CD14-positive monocyte (primary cell): ENCODE data around the gene SLC24A4. TPM values are rescaled to one million over a fixed set of nuclear protein-coding genes. Genes with fewer than 3 reads are reported as not detected.

Experiments
- DNase-seq, 3 donors: peaks; one replicate each; pipeline ENCODE4 v3.0.0-alpha.2; 2011 to 2022
- H2AFZ ChIP-seq: 2 replicates; pipeline ENCODE4 v1.6.0; 2012; ENCODE audit warnings: mild to moderate bottlenecking, low read depth, low read length, inconsistent platforms; ENCODE audit not compliant: insufficient read depth, poor library complexity, severe bottlenecking
- H3K27ac ChIP-seq, 2 donors: 1 replicate in 1 of 2; 2 replicates in 1 of 2; pipeline ENCODE4 v1.5.1; 2012 to 2013; ENCODE audit warnings: low read length in 2 of 2, control low read depth in 1 of 2, inconsistent platforms in 1 of 2, low read depth in 1 of 2, mild to moderate bottlenecking in 1 of 2
- H3K27me3 ChIP-seq, 2 donors: one replicate each; pipeline versions ENCODE4 v1.6.0 to v1.6.1; 2011 to 2013; ENCODE audit warnings: low read length in 2 of 2; ENCODE audit not compliant: control insufficient read depth in 2 of 2, insufficient read depth in 2 of 2
- H3K36me3 ChIP-seq, 2 donors: replicated peaks in 1 of 2; 1 replicate in 1 of 2; 2 replicates in 1 of 2; pipeline versions ENCODE4 v1.5.1 to v1.6.1; 2012 to 2013; ENCODE audit warnings: low read length in 2 of 2, control low read depth in 1 of 2, inconsistent platforms in 1 of 2, mild to moderate bottlenecking in 1 of 2; ENCODE audit not compliant: insufficient read depth in 2 of 2, control insufficient read depth in 1 of 2
- H3K4me1 ChIP-seq, 2 donors: 1 replicate in 1 of 2; 2 replicates in 1 of 2; pipeline versions ENCODE4 v1.5.1 to v1.6.1; 2012 to 2013; ENCODE audit warnings: low read length in 2 of 2, control low read depth in 1 of 2, inconsistent platforms in 1 of 2, mild to moderate bottlenecking in 1 of 2, moderate library complexity in 1 of 2; ENCODE audit not compliant: insufficient read depth in 2 of 2, control insufficient read depth in 1 of 2
- H3K4me2 ChIP-seq: replicated peaks from 2 replicates; pipeline ENCODE3; 2012; ENCODE audit warnings: low read length, moderate library complexity, mild to moderate bottlenecking; ENCODE audit not compliant: poor library complexity, severe bottlenecking; ENCODE audit errors: extremely low read depth
- H3K4me3 ChIP-seq, 3 experiments: fragments of 200-600 bp in 1 of 3; sonication (generic) in 1 of 3; replicated peaks in 1 of 3; 1 replicate in 2 of 3; 2 replicates in 1 of 3; pipeline ENCODE4 v1.5.1; 2011 to 2013; ENCODE audit warnings: low read length in 3 of 3, mild to moderate bottlenecking in 3 of 3, control low read depth in 2 of 3, low read depth in 2 of 3, inconsistent platforms in 1 of 3, moderate library complexity in 1 of 3
- H3K79me2 ChIP-seq: 2 replicates; pipeline ENCODE4 v1.6.0; 2012; ENCODE audit warnings: mild to moderate bottlenecking, control low read depth, inconsistent platforms, low read length, moderate library complexity; ENCODE audit not compliant: insufficient read depth
- H3K9ac ChIP-seq: 2 replicates; pipeline ENCODE4 v1.6.0; 2017; ENCODE audit warnings: low read length, mild to moderate bottlenecking; ENCODE audit not compliant: insufficient read depth, poor library complexity, severe bottlenecking
- H3K9me3 ChIP-seq, 2 donors: replicated peaks in 1 of 2; 1 replicate in 1 of 2; 2 replicates in 1 of 2; pipeline versions ENCODE4 v1.5.1 to v1.6.1; 2012 to 2013; ENCODE audit warnings: low read length in 2 of 2, control low read depth in 1 of 2; ENCODE audit not compliant: control insufficient read depth in 1 of 2, insufficient read depth in 1 of 2
- H4K20me1 ChIP-seq: 2 replicates; pipeline ENCODE4 v1.6.0; 2012; ENCODE audit warnings: mild to moderate bottlenecking, low read length, control low read depth, moderate library complexity; ENCODE audit not compliant: insufficient read depth
- H3K27ac Mint-ChIP-seq, 7 donors: one replicate each; pipeline ENCODE4 v1.8.0; 2020; ENCODE audit warnings: mild to moderate bottlenecking in 7 of 7, mixed read lengths in 7 of 7, moderate library complexity in 6 of 7, inconsistent platforms in 2 of 7
- H3K27me3 Mint-ChIP-seq, 3 donors: one replicate each; pipeline ENCODE4 v1.8.0; 2021 to 2022; ENCODE audit warnings: low read depth in 3 of 3, mild to moderate bottlenecking in 3 of 3, mixed read lengths in 3 of 3, moderate library complexity in 3 of 3, inconsistent platforms in 1 of 3
- H3K36me3 Mint-ChIP-seq, 2 donors: one replicate each; pipeline ENCODE4 v1.8.0; 2020; ENCODE audit warnings: mixed read lengths in 2 of 2, inconsistent platforms in 1 of 2, mild to moderate bottlenecking in 1 of 2
- H3K4me1 Mint-ChIP-seq: one replicate; pipeline ENCODE4 v1.8.0; 2020; ENCODE audit warnings: mild to moderate bottlenecking, mixed read lengths
- H3K4me3 Mint-ChIP-seq, 2 donors: one replicate each; pipeline ENCODE4 v1.8.0; 2020; ENCODE audit warnings: mild to moderate bottlenecking in 2 of 2, mixed read lengths in 2 of 2, moderate library complexity in 1 of 2
- H3K9me3 Mint-ChIP-seq, 7 donors: one replicate each; pipeline ENCODE4 v1.8.0; 2020 to 2022; ENCODE audit warnings: mixed read lengths in 7 of 7, mild to moderate bottlenecking in 6 of 7, moderate library complexity in 6 of 7, inconsistent platforms in 2 of 7
- CTCF ChIP-seq: fragments of 200-600 bp; IDR thresholded peaks from one replicate; pipeline ENCODE4 v1.8.0; 2022; ENCODE audit warnings: antibody characterized with exemption, mild to moderate bottlenecking
- WGBS: methylation state at CpG from one replicate; pipeline ENCODE4 v1.1.5; 2013; ENCODE audit warnings: missing lambda C conversion rate; ENCODE audit not compliant: insufficient coverage; 5-methylcytosine and 5-hydroxymethylcytosine counted together
- intact Hi-C, 2 donors: fragments of 100-400 bp; cut with micrococcal nuclease; formaldehyde crosslinking; loops; one replicate each; pipeline versions ENCODE4 v1.15.0 to v1.15.1; 2023
- polyA plus RNA-seq, 3 donors: library from polyadenylated mRNA; depleted of rRNA in 1 of 3; unstranded in 2 of 3; stranded (reverse) in 1 of 3; fragments of 300-500 nt in 2 of 3; fragments of >200 nt in 1 of 3; fragmentation: Illumina TruSeq in 2 of 3; gene quantifications; 1 replicate in 2 of 3; 2 replicates in 1 of 3; pipeline ENCODE4 v1.2.3, GENCODE V29; 2012 to 2021

SLC24A4 gene
- polyA plus RNA-seq, 3 donors: 20.0 to 41.9 (median 26.5) TPM

GRCh38 chr14:92274055-92274454 lies 48.9 kb upstream of the SLC24A4 start:
- Histone ChIP-seq H3K27me3 (peaks cover 0 to 3% of the 10 kb centered on the region in 2 donors), H3K9ac (no peak overlapping the region), H3K4me3 (no peak overlapping the region), H3K4me1 (no peaks in the 10 kb centered on the region), H3K36me3 (no peaks in the 10 kb centered on the region), H3K79me2 (no peaks in the 10 kb centered on the region), H4K20me1 (no peaks in the 10 kb centered on the region), H3K4me2 (no peak overlapping the region), H3K9me3 (no peaks in the 10 kb centered on the region), H2AFZ (no peak overlapping the region), H3K27ac (no peak overlapping the region)
- intact Hi-C loops: no loop called here
- 89% methylated on average over 3 of the region's 7 CpGs for whole genome bisulfite sequencing
- Mint-ChIP-seq H3K4me3 (no peak overlapping the region), H3K36me3 (no peaks in the 10 kb centered on the region), H3K27ac (peak overlapping the region in 1 of 7 donors; percentile 76), H3K9me3 (peaks cover 0 to 7% (median 0%) of the 10 kb centered on the region in 7 donors), H3K27me3 (peaks cover 9 to 29% (median 20%) of the 10 kb centered on the region in 3 donors), H3K4me1 (peaks cover 5% of the 10 kb centered on the region)
- TF ChIP-seq CTCF: no peak
- DNase-seq: no peak

DNA sequence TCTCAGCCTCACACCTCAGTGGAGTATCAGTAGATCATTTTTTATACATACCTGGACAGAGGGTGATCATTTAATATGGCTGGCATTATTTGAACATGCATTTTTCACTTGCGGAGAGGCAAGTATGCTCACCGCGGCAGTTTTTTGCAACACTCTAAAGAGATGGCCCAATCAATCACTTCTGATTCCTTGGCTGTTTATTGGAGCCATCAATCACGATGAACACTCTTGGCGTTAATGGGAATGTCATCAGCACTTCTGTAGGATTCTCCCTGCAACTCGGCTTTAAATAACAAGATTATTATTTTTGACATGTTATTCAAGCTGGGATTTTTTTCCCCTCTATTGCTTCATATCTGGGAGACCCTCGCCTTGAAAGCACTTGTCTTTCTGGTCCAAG lies 46.9 kb upstream of the SLC24A4 start:
- no peak for DNase-seq
- Histone ChIP-seq H3K4me1 (no peaks in the 10 kb centered on the region), H3K79me2 (no peaks in the 10 kb centered on the region), H3K4me2 (no peak overlapping the region), H2AFZ (no peak overlapping the region), H3K9me3 (no peaks in the 10 kb centered on the region), H4K20me1 (no peaks in the 10 kb centered on the region), H3K4me3 (no peak overlapping the region), H3K36me3 (no peaks in the 10 kb centered on the region), H3K9ac (no peak overlapping the region), H3K27me3 (no peaks in the 10 kb centered on the region), H3K27ac (no peak overlapping the region)
- Mint-ChIP-seq H3K27me3 (peaks cover 11 to 19% (median 18%) of the 10 kb centered on the region in 3 donors), H3K36me3 (peaks cover 0 to 2% of the 10 kb centered on the region in 2 donors), H3K9me3 (peaks cover 0 to 7% (median 0%) of the 10 kb centered on the region in 7 donors), H3K4me1 (peaks cover 5% of the 10 kb centered on the region), H3K4me3 (peak overlapping the region in 1 of 2 donors; percentile 15), H3K27ac (no peak overlapping the region)
- intact Hi-C loops: no loop called here
- 100% methylated on average over 4 of the region's 7 CpGs for WGBS
- TF ChIP-seq CTCF: no peak
